GM10248 (cell line): ENCODE data around the gene AKIRIN2.

ENCODE experiments used
- CTCF ChIA-PET: fragments of 300-600 bp; sonication (Branson Sonifier 250); formaldehyde crosslinking; extraction: SDS; loops from one replicate; lab custom pipeline; 2021; ENCODE audit warnings: antibody characterized with exemption; lab: Yijun Ruan, JAX
- POLR2A ChIA-PET: fragments of 350-650 bp; sonication (Branson Sonifier 250); formaldehyde crosslinking; extraction: SDS; loops from one replicate; lab custom pipeline; 2020; ENCODE audit warnings: antibody characterized with exemption; lab: Yijun Ruan, JAX
- DNase-seq: peaks from one replicate; pipeline ENCODE4 v3.0.0; 2012; ENCODE audit errors: extremely low spot score
- CTCF ChIP-seq: IDR thresholded peaks from 2 replicates; pipeline ENCODE4 v1.5.1; 2012; ENCODE audit warnings: mild to moderate bottlenecking, low read depth; ENCODE audit errors: extremely low read depth, missing control alignments, control extremely low read depth

The AKIRIN2 gene

GRCh38 chr6:87636315-87636714 lies 65.7 kb downstream of the AKIRIN2 start:
- POLR2A ChIA-PET, result no interaction called here
- TF ChIP-seq CTCF, result no peak
- CTCF ChIA-PET, result interaction anchor here (1.6 to 2.8 kb wide), 3 partner anchors 9 to 17 kb away, joined by 5 to 11 read pairs (median 5); no protein-coding TSS in a partner anchor
- no peak for DNase-seq

DNA sequence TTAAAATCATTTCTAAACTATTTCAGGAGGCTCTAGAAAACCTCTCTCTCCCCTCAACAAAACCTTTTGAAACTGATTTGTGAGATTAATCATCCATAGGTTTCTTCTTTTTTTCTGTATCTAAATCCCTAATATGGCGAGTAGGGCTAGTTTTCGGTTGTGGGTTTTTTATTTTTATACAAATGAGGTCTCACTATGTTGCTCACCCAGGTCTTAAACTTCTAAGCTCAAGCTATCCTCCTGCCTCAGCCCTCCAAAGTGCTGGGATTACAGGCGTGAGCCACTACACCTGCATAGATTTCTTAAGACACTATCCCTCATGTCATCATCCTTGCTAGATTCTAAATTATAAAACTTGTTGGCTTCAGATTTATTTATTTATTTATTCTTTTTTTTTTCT lies 68.2 kb downstream of the AKIRIN2 start:
- POLR2A ChIA-PET, result no interaction called here
- DNase-seq, result no peak
- TF ChIP-seq CTCF, result no peak
- CTCF ChIA-PET, result no interaction called here

DNA sequence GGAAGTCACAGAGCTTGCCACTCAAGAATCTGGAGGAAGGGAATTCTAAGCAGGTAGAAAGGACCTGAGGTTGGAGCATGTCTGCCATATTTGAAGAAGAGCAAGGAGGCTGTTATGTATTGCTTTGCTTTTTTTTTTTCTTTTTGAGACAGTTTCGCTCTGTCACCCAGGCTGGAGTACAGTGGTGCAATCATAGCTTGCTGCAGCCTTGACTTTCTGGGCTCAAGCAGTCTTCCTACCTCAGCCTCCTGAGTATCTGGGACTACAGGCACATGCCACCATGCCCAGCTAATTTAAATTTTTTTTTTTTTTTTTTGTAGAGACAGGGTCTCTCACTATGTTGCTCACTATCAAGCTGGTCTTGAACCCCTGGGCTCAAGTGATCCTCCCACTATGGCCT lies 71.3 kb downstream of the AKIRIN2 start:
- CTCF ChIA-PET, result interaction anchor here (1.1 to 2.3 kb wide), 2 partner anchors 11 to 14 kb away, joined by 3 to 5 read pairs; no protein-coding TSS in a partner anchor
- POLR2A ChIA-PET, result no interaction called here

DNA sequence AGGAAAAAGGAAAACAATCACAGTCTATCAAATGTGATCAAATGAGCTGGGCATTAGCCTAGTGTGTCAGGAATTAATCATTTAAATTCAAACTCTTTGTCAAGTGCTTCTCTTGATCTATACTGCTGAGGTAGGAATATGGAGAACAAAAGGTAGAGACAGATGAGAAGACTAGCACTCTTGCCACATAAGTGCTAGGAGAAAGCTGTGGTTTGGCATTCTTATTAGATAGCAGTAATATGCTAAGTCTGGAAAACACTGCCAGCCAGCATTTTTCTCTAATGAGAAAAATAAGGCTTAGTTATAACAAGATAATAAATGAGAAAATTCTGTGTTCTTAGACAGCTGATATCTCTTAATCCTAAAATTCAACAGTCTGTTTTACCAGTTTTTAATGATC lies 73.2 kb downstream of the AKIRIN2 start:
- CTCF ChIA-PET, result interaction anchor here (0.7 to 2.3 kb wide), 6 partner anchors 12 to 48 kb away, joined by 3 to 5 read pairs (median 3); no protein-coding TSS in a partner anchor
- no peak for TF ChIP-seq CTCF
- DNase-seq, result no peak
- POLR2A ChIA-PET, result no interaction called here

More for the DNA sequence above, 71.3 kb downstream of the AKIRIN2 start:
- no peak for TF ChIP-seq CTCF
- DNase-seq, result no peak

- peak; percentile 24 for DNase-seq
- no peak for TF ChIP-seq CTCF
- CTCF ChIA-PET, result interaction anchor here (1.0 to 2.8 kb wide), 4 partner anchors 9 to 26 kb away, joined by 3 to 11 read pairs (median 3); no protein-coding TSS in a partner anchor
- POLR2A ChIA-PET, result no interaction called here
Observed at GRCh38 chr6:87628424-87628823, 73.6 kb downstream of the AKIRIN2 start.
